ENCODE data around the gene MEOX1. TPM values are rescaled to one million over a fixed set of nuclear protein-coding genes. Genes with fewer than 3 reads are reported as not detected.

The MEOX1 gene
- total and polyA plus RNA-seq, 2 of the 13 experiments (the other 11 are each of a cell fraction or from before 2014, with no cell fraction given), result not detected

- DNase-seq (ENCODE audit: low spot score) (no peak), FAIRE-seq (no peak), ATAC-seq (no peak)
- peak; percentile 66 for TF ChIP-seq ZNF629 (CRISPR knock-in tag; conservative IDR thresholded peaks at IDR 0.05)
- TF ChIP-seq ZNF550 (CRISPR knock-in tag; IDR thresholded peaks at IDR 0.05; ENCODE audit: borderline replicate concordance), result no peak
- H3K36me3 ChIP-seq (replicated peaks in 1 of 2; ENCODE audit: control insufficient read depth in 1 of 2, insufficient read depth in 2 of 2, low read length in 2 of 2), result no peaks in the 10 kb centered on the region
- no peak overlapping the region for H3K27ac ChIP-seq (ENCODE audit: extremely low read length, insufficient read depth, low read length)
- no peaks in the 10 kb centered on the region for H3K79me2 ChIP-seq (ENCODE audit: insufficient read depth, low read length)
- peaks cover 44% of the 10 kb centered on the region for H3K4me1 ChIP-seq (ENCODE audit: insufficient read depth, low read length)
- ChIA-PET CTCF (ENCODE audit: low intra/inter-chr PET ratio, low total read pairs) (no interaction called here), POLR2A (no interaction called here)
- no peak overlapping the region for H2AFZ ChIP-seq (ENCODE audit: low read length)
- intact Hi-C loops (cut with micrococcal nuclease; ENCODE audit: unreplicated experiment) (no loop called here), in situ Hi-C loops (cut with HindIII; ENCODE audit: extremely low pct_ligation_motif_present, low pct_unique_long_range_greater_than_20kb) (loop anchor here (5.0 kb wide), 1 partner anchor 72 kb away; no protein-coding TSS in a partner anchor)
- no peaks in the 10 kb centered on the region for H4K20me1 ChIP-seq (ENCODE audit: insufficient read depth, low read length)
- H3K4me2 ChIP-seq (ENCODE audit: low read depth, low read length), result no peak overlapping the region
- 51% methylated on average over 6 of the region's 6 CpGs for WGBS (ENCODE audit: low lambda C conversion rate)
- H3K9me3 ChIP-seq (ENCODE audit: low read length), result no peaks in the 10 kb centered on the region
- BruUV-seq (replicated peaks), result no TSS peak
- no peak overlapping the region for H3K9ac ChIP-seq (ENCODE audit: insufficient read depth, low read depth, low read length)
- H3K27me3 ChIP-seq (ENCODE audit: control insufficient read depth in 1 of 2, insufficient read depth in 2 of 2, low read length in 2 of 2), result peaks cover 3 to 27% of the 10 kb centered on the region in 2 experiments; a peak in 3 of 5 replicates
- H3K4me3 ChIP-seq (replicated peaks in 1 of 3; ENCODE audit: insufficient read depth in 1 of 3, low read depth in 2 of 3, low read length in 3 of 3), result no peak overlapping the region
Measured at GRCh38 chr17:43689814-43690213, 28.1 kb upstream of the MEOX1 start.

- no peaks in the 10 kb centered on the region for H3K36me3 ChIP-seq (replicated peaks in 1 of 2; ENCODE audit: control insufficient read depth in 1 of 2, insufficient read depth in 2 of 2, low read length in 2 of 2)
- H3K27me3 ChIP-seq (ENCODE audit: control insufficient read depth in 1 of 2, insufficient read depth in 2 of 2, low read length in 2 of 2), result peaks cover 3 to 30% of the 10 kb centered on the region in 2 experiments; a peak in 3 of 5 replicates
- H3K4me1 ChIP-seq (ENCODE audit: insufficient read depth, low read length), result peaks cover 51% of the 10 kb centered on the region
- FAIRE-seq, result no peak
- no peak overlapping the region for H3K4me2 ChIP-seq (ENCODE audit: low read depth, low read length)
- no TSS peak for BruUV-seq (replicated peaks)
- DNase-seq (ENCODE audit: low spot score), result no peak
- no peak for TF ChIP-seq KLF16 (CRISPR knock-in tag; IDR thresholded peaks at IDR 0.05)
- no peak for TF ChIP-seq CREM (IDR thresholded peaks at IDR 0.05)
- TF ChIP-seq CREM (CRISPR knock-in tag; IDR thresholded peaks at IDR 0.05), result no peak
- TF ChIP-seq HNF1B (CRISPR knock-in tag; IDR thresholded peaks at IDR 0.05), result no peak
- TF ChIP-seq HOXA3 (CRISPR knock-in tag; IDR thresholded peaks at IDR 0.05), result no peak
- no peak for TF ChIP-seq SP4 (CRISPR knock-in tag; IDR thresholded peaks at IDR 0.05)
- no peak for TF ChIP-seq ZNF607 (CRISPR knock-in tag; IDR thresholded peaks at IDR 0.05; ENCODE audit: borderline replicate concordance)
- no peak for TF ChIP-seq TRIM24 (CRISPR knock-in tag; IDR thresholded peaks at IDR 0.05)
- TF ChIP-seq GATA4 (IDR thresholded peaks at IDR 0.05; ENCODE audit: borderline replicate concordance, low read depth), result no peak
- TF ChIP-seq TEAD3 (CRISPR knock-in tag; optimal IDR thresholded peaks at IDR 0.05; ENCODE audit: borderline replicate concordance), result no peak
- TF ChIP-seq ZSCAN21 (CRISPR knock-in tag; IDR thresholded peaks at IDR 0.05; ENCODE audit: borderline replicate concordance), result no peak
- no peak for TF ChIP-seq ZNF260 (CRISPR knock-in tag; IDR thresholded peaks at IDR 0.05; ENCODE audit: borderline replicate concordance, low read depth)
- no peak for TF ChIP-seq RFX3 (CRISPR knock-in tag; IDR thresholded peaks at IDR 0.05)
- no peak for TF ChIP-seq MXD4 (CRISPR knock-in tag; IDR thresholded peaks at IDR 0.05)
- no peak for TF ChIP-seq YEATS4 (CRISPR knock-in tag; IDR thresholded peaks at IDR 0.05; ENCODE audit: borderline replicate concordance)
- no peak for TF ChIP-seq STAT5B (CRISPR knock-in tag; IDR thresholded peaks at IDR 0.05)
- TF ChIP-seq ZFP62 (CRISPR knock-in tag; IDR thresholded peaks at IDR 0.05), result no peak
- TF ChIP-seq BHLHE40 (IDR thresholded peaks at IDR 0.05; ENCODE audit: low read length), result no peak
- no peak for TF ChIP-seq ZNF720 (CRISPR knock-in tag; IDR thresholded peaks at IDR 0.05)
- intact Hi-C loops (cut with micrococcal nuclease; ENCODE audit: unreplicated experiment) (no loop called here), in situ Hi-C loops (cut with HindIII; ENCODE audit: extremely low pct_ligation_motif_present, low pct_unique_long_range_greater_than_20kb) (no loop called here)
- H3K4me3 ChIP-seq (replicated peaks in 1 of 3; ENCODE audit: insufficient read depth in 1 of 3, low read depth in 2 of 3, low read length in 3 of 3), result no peak overlapping the region
- ChIA-PET POLR2A (no interaction called here), CTCF (ENCODE audit: low intra/inter-chr PET ratio, low total read pairs) (no interaction called here)
- H4K20me1 ChIP-seq (ENCODE audit: insufficient read depth, low read length), result no peaks in the 10 kb centered on the region
- H3K79me2 ChIP-seq (ENCODE audit: insufficient read depth, low read length), result no peaks in the 10 kb centered on the region
- no peak for ATAC-seq
- H3K9ac ChIP-seq (ENCODE audit: insufficient read depth, low read depth, low read length), result no peak overlapping the region
- no peaks in the 10 kb centered on the region for H3K9me3 ChIP-seq (ENCODE audit: low read length)
- no peak overlapping the region for H3K27ac ChIP-seq (ENCODE audit: extremely low read length, insufficient read depth, low read length)
- H2AFZ ChIP-seq (ENCODE audit: low read length), result no peak overlapping the region
- 61% methylated on average over 3 of the region's 3 CpGs for WGBS (ENCODE audit: low lambda C conversion rate)
Measured at GRCh38 chr17:43689131-43689530, 27.4 kb upstream of the MEOX1 start.
